Lower leg skin (tissue), 3 donors: ENCODE measurements around the gene GALC.

Source experiments
- CTCF ChIP-seq, 3 donors: fragments of 450-650 bp; IDR thresholded peaks; one replicate each; pipeline ENCODE4 v1.5.1; 2016; ENCODE audit warnings: antibody characterized with exemption in 3 of 3, mild to moderate bottlenecking in 3 of 3, moderate library complexity in 2 of 3
- POLR2A ChIP-seq, 2 donors: fragments of 450-650 bp; IDR thresholded peaks; one replicate each; pipeline ENCODE4 v1.6.1; 2016 to 2017; ENCODE audit warnings: antibody characterized with exemption in 2 of 2, mild to moderate bottlenecking in 1 of 2, moderate library complexity in 1 of 2

- TF ChIP-seq POLR2A (IDR thresholded peaks at IDR 0.05) (no peak), CTCF (IDR thresholded peaks at IDR 0.05) (no peak)
Observed at GRCh38 chr14:87916103-87916885, 76.7 kb downstream of the GALC start.
